Progenitor cell of endocrine pancreas (in vitro differentiated cells): ENCODE measurements around the gene GARIN3. TPM values are rescaled to one million over a fixed set of nuclear protein-coding genes. Genes with fewer than 3 reads are reported as not detected.

Experiments
- DNase-seq: peaks from one replicate; pipeline ENCODE4 v3.0.0; 2021; ENCODE audit warnings: low spot score; ENCODE audit not compliant: unreplicated experiment
- H3K27ac Mint-ChIP-seq: 2 replicates; pipeline ENCODE4 v1.8.0; 2021; ENCODE audit warnings: mild to moderate bottlenecking, moderate library complexity, mixed read lengths
- H3K27me3 Mint-ChIP-seq: 2 replicates; pipeline ENCODE4 v1.8.0; 2021; ENCODE audit warnings: mixed read lengths
- H3K36me3 Mint-ChIP-seq: 2 replicates; pipeline ENCODE4 v1.8.0; 2022; ENCODE audit warnings: mixed read lengths; ENCODE audit not compliant: insufficient read depth
- H3K4me1 Mint-ChIP-seq: 2 replicates; pipeline ENCODE4 v1.8.0; 2021; ENCODE audit warnings: low read depth, mixed read lengths
- H3K4me3 Mint-ChIP-seq: 2 replicates; pipeline ENCODE4 v1.8.0; 2021; ENCODE audit warnings: low read depth, mild to moderate bottlenecking, moderate library complexity, mixed read lengths
- H3K9me3 Mint-ChIP-seq: 2 replicates; pipeline ENCODE4 v1.8.0; 2021; ENCODE audit warnings: low read depth, mixed read lengths
- CTCF ChIP-seq: fragments of 200-600 bp; sonication (generic); IDR thresholded peaks from one replicate; pipeline ENCODE4 v1.5.0; 2021; ENCODE audit warnings: antibody characterized with exemption, mild to moderate bottlenecking; ENCODE audit not compliant: unreplicated experiment
- long read RNA-seq: library from polyadenylated mRNA; unstranded; transcript quantifications from one replicate; pipeline ENCODE4 v2.0.0, GENCODE V29; 2020
- total RNA-seq: library from RNA; stranded (reverse); gene quantifications from 2 replicates; pipeline ENCODE4 v1.2.1, GENCODE V29; 2021

Gene GARIN3
- total RNA-seq, result not detected in 2 replicates
- long read RNA-seq, result 0 reads

- Mint-ChIP-seq H3K36me3 (no peaks in the 10 kb centered on the region), H3K27me3 (no peaks in the 10 kb centered on the region), H3K9me3 (peaks cover 12% of the 10 kb centered on the region), H3K4me3 (no peak within 1 kb of the TSS), H3K4me1 (no peaks in the 10 kb centered on the region), H3K27ac (no peak within 1 kb of the TSS)
- DNase-seq, result no peak
- TF ChIP-seq CTCF, result no peak
Observed at GRCh38 chr5:157166214-157167213, at the start of gene GARIN3. Gene GARIN3, minus strand, starts transcription at chr5:157166264. Its CDS starts 96 bp downstream, at chr5:157166168.

- Mint-ChIP-seq H3K4me3 (no peak overlapping the region), H3K27me3 (peaks cover 2% of the 10 kb centered on the region), H3K27ac (no peak overlapping the region), H3K4me1 (no peaks in the 10 kb centered on the region), H3K36me3 (no peaks in the 10 kb centered on the region), H3K9me3 (no peaks in the 10 kb centered on the region)
- TF ChIP-seq CTCF, result no peak
- no peak for DNase-seq
Observed at GRCh38 chr5:157215514-157216167, 49.6 kb upstream of the GARIN3 start.

- Mint-ChIP-seq H3K27ac (no peak overlapping the region), H3K4me3 (no peak overlapping the region), H3K9me3 (no peaks in the 10 kb centered on the region), H3K36me3 (no peaks in the 10 kb centered on the region), H3K27me3 (peaks cover 2% of the 10 kb centered on the region), H3K4me1 (no peaks in the 10 kb centered on the region)
- DNase-seq, result no peak
- TF ChIP-seq CTCF, result no peak
Observed at GRCh38 chr5:157214861-157215513, 48.9 kb upstream of the GARIN3 start.

- no peak overlapping the region for H3K27ac Mint-ChIP-seq
- H3K4me1 Mint-ChIP-seq, result no peaks in the 10 kb centered on the region
- H3K36me3 Mint-ChIP-seq, result no peaks in the 10 kb centered on the region
- no peak overlapping the region for H3K4me3 Mint-ChIP-seq
- peaks cover 2% of the 10 kb centered on the region for H3K27me3 Mint-ChIP-seq
- no peak for TF ChIP-seq CTCF
- no peaks in the 10 kb centered on the region for H3K9me3 Mint-ChIP-seq
- no peak for DNase-seq
Observed at GRCh38 chr5:157214415-157214814, 48.4 kb upstream of the GARIN3 start.
